ENCODE results near the gene BCL2L11.

BCL2L11 gene

DNA sequence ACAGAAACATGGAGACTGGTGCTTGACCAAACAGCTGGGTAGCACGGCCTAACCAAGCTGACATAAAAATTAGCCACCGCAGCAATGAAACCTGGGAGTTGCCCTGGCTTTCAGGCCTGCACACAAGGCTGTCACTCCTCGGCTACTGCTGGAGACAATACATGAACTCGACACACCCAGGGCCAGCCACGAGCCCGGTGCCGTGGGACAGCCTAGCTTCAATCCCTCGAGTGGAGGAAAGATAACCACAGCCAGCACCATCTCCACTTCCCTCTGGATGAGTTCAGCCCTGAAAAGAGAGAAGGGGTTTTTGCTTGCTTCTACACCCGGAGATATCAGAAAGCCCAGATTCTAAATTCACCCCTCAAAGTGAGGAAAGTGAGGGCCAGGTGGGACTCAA, 78.0 kb downstream of the BCL2L11 start:
- DNase-seq: no peak

DNA sequence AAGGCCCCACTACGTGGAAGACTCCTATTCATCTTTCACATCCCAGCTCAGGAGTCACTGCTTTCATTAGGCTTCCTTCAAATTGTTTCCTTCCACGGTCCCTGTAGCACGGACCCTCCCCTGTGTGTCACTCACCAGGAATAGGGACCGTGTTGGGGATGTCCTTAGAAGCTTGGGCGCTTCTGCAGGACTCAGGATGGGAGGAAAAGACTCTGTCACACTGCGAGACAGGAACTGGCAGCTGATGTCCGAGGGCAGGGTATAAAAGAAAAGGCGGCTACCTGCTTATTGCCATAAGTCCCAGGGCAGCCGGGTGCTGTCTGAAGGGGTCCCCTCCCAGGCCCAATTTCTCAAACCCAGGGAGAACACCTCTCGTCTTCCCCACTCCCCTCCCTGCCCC, 79.1 kb downstream of the BCL2L11 start:
- DNase-seq: no peak

DNA sequence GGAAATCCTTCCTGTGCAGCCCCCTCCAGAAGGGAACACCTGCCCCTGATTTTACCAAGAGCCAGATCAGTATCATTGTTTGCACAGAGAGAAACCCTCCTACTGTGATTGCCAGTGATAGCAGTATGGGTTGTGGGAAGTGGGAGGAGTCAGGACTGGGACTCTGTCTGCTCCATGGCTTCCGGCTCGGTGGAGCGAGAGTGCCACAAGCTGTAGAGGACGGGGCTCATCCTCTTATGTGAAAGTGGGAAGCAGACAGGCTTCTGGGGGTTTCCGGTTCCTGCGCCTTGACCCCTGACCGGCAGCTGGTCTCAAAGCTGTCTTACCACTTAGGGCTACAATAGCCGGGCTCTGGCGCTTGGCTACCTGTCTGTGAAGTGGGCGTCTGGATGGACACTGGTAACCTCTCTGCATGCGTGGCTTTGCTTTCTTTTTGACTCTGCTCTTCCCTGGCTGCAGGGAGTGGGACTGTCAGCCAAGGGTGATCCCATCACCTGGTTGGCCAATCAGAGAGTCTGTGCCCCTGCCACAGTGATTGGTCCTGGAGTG, 79.7 kb downstream of the BCL2L11 start:
- DNase-seq: no peak

DNA sequence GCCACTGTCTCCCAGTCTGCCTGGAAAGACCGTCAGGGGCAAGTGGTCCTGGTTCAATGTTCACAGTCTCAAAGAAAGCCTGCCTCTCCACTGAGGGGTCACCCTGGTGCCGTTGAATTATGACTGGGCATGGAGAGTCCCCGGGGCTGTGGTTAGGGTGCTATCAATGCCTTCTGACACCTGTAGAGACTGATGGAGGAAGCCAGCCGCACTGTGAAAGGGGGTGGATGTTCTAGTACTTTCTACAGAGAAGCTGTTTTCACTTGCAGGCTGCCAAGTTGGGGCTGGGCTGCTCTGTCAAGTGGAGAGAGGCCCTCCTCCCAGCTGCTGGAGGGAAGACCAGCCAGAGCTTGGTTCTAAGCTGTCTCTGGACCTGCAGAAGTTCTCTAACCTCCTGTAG, 80.5 kb downstream of the BCL2L11 start:
- no peak for DNase-seq

DNA sequence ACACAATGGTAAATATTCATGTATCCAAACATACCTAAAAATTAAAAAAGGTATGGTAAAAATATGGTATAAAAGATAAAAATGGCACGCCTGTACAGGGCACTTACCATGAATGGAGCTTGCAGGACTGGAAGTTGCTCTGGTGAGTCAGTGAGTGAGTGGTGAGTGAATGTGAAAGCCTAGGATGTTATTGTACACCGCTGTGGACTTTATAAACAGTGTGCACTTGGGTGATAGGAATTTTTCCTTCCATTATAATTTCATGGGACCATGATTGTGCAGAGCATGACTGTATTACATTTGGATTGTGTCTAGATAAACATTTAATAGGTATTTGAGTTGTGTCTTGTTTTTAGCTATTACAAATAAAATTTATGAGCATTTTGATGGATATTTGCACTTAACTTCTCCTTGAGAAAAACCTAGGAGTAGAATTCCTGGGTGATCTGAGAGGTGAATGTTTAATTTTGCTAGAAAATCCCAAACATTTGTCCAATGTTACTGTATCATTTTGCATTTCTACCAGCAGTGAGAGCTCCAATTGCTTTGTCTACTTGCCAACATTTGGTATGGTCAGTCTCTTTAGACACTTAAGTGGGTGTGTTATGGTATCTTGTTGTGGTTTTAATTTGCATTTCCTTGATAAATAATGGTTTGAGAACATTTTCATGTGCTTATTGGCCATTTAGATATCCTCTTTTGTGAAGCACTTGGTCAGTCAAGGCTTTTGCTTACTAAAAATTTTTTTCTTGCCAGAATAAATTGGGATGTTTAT, 81.7 kb downstream of the BCL2L11 start:
- peak; percentile 12 for DNase-seq

DNA sequence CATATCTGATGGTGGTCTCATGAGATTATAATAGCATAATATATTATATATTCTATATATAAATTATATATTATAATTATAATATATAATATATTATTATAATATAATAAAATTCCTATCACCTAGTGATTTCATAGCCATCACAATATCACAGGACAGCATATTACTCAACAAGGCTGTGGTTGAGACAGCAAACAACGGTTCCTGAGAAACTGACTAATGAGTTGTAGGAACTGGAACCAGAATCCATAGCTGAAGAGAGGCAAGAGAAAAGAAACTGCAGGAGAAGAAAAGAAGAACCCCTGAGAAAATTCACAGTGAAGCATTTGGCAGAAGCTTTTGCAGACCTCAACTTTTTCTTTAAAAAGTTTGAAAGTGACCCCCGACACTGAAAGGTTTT, 84.0 kb downstream of the BCL2L11 start:
- no peak for DNase-seq

DNA sequence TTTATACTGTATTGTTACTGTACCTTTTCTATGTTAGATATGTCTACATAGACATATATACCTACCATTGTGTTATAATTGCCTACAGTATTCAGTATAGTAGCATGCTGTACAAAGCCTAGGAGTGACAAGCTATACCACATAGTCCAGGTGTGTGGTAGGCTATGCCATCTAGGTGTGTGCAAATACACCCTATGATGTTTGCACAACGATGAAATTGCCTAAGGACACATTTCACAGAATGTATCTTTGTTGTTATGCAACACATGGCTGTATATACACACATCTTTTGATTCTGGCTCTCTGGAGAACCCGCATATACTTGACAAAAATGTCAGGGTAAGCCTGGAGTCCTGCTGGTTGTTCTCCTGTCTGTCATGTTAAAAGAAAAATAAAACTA, 85.1 kb downstream of the BCL2L11 start:
- DNase-seq: no peak

DNA sequence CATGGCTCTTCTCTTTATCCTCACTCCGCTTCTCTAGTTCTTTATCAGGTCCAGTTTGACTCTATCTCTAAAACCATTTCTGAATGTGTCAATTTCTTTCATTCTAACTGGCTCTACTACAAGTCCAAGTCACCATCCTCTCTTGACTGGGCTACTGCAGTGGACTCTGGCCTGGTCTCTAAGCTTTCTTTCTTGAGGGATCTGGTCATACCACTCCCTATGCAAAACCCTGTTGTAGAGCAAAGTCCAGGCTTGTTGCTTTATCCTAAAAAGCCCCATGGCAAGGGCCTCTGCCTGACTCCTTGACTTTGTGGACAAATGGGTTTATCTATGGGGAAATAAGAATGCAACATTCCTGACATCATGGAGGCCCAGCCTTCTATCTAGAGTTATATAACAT, 87.1 kb downstream of the BCL2L11 start:
- no peak for DNase-seq

DNA sequence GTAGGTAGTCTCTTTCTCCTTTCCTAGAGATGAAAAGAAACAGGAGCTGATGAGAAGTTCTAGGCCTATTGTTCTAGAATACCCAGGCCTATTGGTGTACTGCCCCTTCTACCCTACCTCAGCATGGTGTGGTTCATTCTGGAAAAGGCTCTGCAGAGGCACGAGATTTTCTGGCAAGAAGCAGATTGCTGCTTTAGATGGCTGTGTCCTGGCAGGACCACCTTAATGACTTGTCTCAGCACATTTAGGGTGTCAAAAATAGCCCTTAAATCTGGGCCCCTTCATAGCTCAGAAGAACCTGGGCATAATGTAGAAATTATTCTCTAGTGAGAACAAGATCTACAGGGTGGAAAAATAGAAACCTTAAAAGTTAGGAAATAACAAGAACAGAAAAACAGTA, 87.9 kb downstream of the BCL2L11 start:
- DNase-seq: no peak

DNA sequence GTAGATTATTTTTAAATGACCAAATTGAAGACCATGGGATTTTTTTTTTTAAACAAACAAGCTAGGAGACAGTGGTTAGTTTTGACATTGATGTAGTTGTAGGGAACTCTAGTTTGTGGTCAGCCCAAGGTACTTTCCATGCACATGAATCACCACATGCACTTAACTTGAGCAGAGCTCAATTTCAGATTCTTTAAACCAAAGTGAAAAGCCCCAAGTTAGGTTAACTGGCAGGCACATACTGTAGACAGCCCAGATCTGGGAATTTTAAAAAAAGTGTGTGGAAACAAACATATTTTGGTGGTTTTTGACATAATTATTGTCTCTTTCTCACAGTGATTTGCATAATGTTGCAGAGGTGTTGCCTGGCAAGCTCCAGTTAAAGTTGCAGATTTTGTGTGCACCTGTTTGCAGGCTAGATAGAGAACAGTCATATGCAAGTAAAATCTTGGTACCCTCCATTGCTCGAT, 88.4 kb downstream of the BCL2L11 start:
- DNase-seq: peak; percentile 65

DNA sequence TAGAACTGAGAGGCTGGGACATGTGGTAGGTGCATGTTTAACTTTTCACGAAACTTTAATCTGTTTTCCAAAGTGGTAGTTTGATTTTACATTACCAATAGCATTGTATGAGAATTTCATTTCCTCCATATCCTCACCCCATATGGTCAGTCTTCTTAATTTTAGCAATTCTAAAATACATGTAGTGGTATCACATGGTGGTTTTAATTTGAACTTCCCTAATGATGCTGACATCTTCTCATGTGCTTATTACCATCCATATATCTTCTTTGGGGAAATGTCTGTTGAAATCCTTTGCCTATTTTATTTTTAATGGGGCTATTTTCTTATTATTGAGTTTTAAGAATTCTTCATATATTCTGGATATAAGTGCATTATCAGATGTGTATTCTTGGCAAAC, 89.3 kb downstream of the BCL2L11 start:
- no peak for DNase-seq

DNA sequence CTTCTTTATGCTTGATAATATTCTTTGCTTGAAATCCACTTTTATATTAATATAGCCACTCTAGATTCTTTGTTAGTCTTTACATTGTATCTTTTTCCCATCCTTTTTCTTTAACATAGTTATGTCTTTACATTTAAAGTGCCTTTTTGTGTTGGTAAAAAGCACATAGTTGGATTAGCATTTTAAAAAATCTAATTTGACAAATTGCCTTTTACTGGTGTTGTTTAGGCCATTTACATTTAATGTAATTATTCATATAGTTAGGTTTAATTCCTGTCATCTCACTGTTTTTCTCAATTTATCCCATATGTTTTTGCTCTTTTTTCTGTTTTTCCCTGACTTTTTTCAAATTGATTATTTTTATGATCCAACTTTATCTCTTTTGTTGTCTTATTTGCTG, 93.2 kb downstream of the BCL2L11 start:
- DNase-seq: no peak

DNA sequence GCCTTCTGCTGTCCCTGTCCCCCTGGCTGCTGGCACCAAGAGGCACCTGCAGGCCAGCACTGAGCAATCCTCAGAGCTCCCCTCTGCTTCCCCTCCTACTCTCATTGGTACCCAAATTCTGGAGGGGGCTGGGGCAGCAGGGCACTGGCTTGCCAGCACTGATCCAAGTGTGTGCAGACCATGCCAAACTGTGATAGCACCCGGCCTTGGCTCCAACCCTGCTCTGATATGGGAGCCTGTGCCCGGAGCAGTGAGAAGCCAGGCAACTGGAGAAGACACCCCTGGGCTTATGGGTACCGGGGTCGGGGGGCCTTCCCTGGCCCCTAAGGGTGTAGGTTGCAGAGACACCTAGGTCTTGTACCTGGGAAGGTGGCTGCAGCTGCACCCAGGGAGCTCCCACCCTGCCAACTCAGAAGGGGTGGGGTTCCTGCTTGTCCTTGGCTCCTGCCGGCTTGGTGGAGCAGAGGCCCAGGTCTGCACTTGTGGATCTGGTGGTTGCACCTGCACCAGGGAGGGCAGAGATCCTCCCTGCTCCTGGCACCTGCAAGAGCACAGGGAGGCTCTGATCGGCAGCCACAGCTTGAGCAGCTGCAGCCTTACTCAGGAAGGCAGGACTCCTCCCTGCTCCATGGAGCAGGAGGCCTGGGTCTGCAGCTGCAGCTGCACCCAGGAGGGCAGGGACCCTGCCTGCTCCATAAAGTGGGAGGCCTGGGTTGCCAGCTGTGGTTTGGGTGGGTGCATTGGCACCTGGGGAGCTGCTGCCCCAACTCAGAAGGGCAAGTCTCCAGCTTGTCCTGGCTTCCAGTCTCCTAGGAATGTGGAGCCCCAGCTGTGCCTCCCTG, 96.3 kb downstream of the BCL2L11 start:
- DNase-seq: no peak

Data from EL (cell line).